ENCODE data around the gene HES5.
A peak's percentile ranks its signal among the peaks of the same experiment; 100 is the strongest.
"Not testable (repeated sequence)": the region's sequence is repeated elsewhere in the genome, so short reads cannot be mapped to it uniquely, and the experiment has no call there.

HES5 gene, protein sequence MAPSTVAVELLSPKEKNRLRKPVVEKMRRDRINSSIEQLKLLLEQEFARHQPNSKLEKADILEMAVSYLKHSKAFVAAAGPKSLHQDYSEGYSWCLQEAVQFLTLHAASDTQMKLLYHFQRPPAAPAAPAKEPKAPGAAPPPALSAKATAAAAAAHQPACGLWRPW

DNA sequence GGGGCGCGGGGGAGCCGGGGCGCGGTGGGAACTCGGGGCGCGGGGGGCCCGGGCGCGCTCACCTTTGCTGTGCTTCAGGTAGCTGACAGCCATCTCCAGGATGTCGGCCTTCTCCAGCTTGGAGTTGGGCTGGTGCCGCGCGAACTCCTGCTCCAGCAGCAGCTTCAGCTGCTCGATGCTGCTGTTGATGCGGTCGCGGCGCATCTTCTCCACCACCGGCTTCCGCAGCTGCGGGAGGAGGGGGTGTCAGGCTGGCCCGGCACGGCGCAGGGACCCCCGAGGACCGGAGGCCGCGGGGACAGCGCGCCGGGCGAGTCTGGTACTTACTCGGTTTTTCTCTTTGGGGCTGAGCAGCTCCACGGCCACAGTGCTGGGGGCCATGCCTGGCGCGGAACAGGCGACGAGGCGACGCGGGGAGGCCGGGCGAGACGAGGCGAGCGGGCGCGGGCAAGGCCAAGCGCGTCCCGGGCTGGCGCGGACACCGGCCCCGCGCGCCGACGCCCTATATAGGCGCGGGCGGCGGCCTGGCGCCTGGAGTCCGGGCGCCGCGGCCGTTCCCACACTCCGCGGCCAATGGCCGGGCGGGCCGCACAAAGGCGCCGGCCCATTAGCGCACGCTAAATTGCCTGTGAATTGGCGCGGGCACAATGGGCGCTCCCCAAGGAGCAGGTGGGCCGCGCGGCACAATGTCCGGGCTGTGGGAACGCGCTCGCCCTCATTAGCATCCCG, at the start of gene HES5:
TSS of gene HES5 (minus strand) at position 480 of the 729 bp plus-strand sequence. CDS start at position 381, 99 bp downstream.
- no peak for FAIRE-seq
- DNase-seq (ENCODE audit: extremely low spot score, insufficient read length, low read depth) = no peak

DNA sequence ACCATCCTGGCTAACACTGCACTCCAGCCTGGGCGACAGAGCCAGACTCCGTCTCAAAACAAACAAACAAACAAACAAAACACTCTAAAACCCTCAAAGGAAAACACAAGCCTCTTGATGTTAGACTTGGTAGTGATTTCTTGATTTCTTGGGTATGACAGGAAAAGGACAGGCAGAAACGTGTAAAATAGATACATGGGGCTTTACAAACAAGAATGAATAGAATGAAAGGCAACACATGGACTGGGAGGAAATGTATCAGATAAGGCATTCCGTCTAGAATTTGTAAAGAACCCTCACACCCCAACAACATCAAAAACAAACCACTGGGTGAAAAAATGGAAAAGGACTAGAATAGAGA, 48.7 kb upstream of the HES5 start:
- DNase-seq (ENCODE audit: extremely low spot score, insufficient read length, low read depth) (no peak), FAIRE-seq (no peak)

DNA sequence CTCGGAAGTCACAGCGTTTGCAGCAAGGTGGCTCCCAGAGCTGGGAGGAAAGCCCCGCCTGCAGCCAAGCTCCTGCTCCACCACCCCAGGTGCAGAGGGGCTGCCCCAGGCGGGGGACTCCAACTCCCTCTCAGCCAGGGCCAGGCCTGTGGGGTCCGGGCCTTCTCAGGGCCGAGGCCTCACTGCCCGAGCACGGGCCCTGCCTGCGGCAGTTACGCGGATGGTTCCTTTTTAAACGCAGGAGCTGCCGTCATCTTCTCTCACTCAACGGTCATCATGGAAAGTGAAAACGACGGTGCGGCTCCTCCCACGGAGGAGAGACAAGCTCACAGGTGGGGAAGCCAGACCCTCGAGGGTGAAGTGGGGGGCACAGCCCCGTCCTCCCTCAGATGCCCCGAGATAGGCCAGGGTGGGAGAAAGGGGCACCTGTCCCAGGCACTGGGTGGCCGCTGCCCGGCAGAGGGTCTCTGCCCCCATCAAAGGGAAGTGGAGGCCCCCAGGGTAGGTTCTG, 47.6 kb upstream of the HES5 start:
- FAIRE-seq; DNase-seq (ENCODE audit: extremely low spot score, insufficient read length, low read depth): not testable (repeated sequence)

DNA sequence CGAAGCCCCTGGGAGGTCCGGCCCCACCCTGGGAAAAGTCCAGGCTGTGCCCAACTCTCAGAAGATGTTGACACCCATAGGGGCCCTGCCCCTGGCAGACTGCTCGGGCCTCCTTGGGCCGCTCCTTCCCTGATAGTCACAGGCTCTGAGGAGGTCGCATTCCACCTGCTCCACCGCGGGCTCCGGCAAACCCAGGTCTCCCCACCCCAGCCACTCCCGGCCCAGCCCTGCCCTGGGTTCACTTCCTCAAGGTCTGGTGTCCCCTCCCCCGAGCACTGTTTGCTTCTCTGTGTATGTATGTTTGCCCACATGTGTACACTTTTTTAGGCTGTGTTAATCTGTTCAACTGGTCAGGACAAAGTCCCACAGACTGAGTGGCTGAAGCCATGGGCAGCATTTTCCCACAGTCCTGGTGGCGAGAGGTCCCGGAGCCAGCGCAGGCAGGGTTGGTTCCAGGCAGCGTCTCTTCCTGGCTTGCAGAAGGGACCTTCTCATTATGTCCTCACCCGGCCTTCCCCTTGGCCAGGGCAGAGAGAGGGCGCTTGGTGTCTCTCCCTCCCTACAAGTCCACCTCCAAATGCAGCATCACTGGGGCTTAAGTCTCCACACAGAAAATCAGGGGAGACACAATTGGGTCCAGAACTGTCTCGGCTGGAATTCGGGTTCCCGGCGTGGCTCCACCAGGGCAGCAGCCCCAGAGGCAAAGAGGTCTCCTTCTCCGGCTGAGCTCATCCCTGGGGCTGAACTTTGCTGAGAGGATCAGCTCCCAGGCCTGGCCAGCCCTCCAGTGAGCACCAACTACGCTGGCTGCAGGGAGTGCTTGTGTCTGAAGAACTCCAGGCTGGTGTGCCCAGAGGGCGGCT, 46.0 kb upstream of the HES5 start:
- FAIRE-seq = peak; percentile 39
- DNase-seq (ENCODE audit: extremely low spot score, insufficient read length, low read depth) = no peak

DNA sequence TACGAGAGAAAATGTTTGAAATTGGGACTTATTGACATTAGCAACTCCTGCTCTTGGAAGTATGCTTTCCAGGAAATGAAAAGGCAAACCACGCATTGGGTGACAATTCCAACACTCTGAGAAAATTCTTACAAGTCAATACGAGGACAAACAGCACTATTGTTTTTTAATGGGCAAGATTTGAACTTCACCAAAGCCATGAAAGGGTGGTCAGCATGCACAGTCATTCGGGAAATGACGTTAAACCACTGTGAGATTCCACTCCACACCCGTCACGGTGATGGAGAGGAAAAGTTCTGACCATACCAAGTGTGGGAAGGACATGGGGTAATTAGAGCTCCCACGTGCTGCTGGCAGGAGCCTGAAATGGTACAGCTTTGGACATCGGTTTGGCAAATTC, 44.3 kb upstream of the HES5 start:
- DNase-seq (ENCODE audit: extremely low spot score, insufficient read length, low read depth) (no peak), FAIRE-seq (no peak)

DNA sequence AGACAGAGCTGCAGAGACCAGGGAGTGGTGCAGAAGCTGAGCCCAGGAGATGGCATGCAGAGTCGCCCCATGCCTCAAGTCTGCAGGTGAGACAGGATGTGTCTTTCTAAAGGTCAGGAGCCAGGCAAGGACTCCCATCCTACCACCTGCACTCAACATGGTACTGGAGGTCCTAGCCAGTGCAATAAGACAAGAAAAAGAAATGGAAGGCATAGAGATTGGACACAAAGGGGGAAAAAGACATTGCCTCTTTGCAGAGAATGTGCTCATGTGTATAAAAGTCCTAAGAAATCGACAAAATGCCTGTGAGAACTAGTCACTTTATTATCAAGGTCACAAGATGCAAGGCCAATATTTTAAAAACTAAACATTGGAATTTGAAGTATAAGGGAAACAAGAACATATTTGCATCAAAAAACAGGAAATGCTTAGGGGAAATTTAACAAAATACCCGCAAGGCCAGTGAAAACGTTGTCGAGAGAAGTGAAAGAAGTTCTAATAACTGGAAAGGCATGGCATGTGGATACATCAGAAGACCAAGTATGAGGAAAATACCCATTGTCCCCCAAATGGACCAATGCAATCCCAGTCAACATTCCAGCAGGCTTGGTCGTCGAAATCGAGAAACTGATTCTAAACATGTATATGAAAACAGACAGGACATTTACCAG, 43.3 kb upstream of the HES5 start:
- FAIRE-seq = peak; percentile 31

DNA sequence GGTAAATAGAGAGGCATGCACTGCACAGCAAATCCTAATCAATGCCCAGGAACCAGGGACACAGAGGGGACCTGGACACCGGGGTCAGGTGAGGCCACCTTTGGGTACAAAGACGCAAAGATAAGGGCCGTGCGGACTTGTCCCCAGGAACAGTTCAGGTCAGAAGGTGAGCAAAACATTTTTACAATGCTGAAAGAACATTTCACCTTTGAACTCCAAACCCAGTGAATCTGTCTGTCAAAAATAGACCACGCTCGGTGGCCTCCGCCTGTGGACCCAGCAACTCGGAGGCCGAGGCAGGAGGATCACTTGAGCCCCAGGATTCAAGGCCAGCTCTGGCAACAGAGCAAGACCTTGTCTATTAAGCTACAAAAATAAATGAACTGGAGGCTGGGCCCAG, 41.3 kb upstream of the HES5 start:
- DNase-seq (ENCODE audit: extremely low spot score, insufficient read length, low read depth) (no peak), FAIRE-seq (no peak)

More for the DNA sequence above, 43.3 kb upstream of the HES5 start:
- no peak for DNase-seq (ENCODE audit: extremely low spot score, insufficient read length, low read depth)

DNA sequence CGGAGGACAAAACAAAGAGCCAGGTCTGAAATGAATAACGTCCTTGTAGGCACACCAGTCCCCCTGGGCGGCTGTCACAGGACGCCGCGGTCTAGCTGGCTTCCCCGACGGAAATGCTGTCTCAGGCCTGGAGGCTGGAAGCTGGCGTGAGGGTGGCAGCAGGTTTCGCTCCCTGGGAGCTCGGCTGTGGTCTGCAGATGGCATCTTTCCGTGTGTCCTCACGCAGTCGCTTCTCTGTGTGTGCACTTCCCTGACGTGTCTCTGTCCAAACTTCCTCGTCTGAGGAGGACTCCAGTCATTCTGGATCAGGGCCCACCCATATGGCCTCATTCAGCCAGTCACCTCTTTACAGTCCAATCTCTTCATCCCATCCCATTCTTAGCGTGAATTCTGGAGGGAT, 40.3 kb upstream of the HES5 start:
- FAIRE-seq (no peak), DNase-seq (ENCODE audit: extremely low spot score, insufficient read length, low read depth) (no peak)

DNA sequence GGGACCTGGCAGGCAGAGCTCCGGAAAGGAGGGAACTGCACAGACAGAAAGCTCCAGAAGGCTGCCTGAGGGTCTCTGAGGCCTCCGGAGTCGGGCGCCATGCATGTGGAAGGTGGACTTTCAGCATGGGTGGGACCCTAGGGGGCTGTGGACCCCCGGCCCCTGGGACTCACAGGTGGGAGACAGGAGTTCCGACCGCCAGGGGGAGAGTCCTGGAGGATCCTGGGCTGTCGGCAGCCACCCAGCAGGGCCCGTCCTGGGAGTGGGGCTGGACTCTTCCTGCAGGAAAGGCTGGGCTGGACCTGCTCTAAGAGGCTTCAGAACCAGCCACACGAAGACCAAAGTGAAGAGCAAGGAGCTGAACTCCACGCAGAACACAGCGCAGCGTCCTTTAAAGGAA, 39.6 kb upstream of the HES5 start:
- DNase-seq (ENCODE audit: extremely low spot score, insufficient read length, low read depth); FAIRE-seq: not testable (repeated sequence)

DNA sequence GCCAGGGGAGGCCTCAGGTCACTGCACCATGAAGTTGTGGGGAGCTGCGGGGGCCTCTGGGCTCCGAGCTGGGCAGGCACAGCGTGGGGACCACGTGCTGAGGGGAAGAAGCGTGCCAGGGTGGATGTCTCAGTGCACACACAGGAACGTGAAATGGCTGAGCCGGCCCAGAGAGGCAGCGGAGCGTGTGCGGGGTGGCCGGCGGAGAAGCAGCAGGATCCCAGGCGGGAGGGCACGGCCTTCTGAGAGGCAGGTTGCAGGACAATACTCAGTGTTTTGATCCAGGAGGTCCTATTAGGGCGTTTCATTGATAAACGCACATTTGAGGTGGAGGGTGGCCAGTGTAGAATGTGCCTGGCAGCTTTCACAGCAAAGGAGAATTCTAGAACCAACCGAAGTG, 39.0 kb upstream of the HES5 start:
- FAIRE-seq = no peak
- no peak for DNase-seq (ENCODE audit: extremely low spot score, insufficient read length, low read depth)

DNA sequence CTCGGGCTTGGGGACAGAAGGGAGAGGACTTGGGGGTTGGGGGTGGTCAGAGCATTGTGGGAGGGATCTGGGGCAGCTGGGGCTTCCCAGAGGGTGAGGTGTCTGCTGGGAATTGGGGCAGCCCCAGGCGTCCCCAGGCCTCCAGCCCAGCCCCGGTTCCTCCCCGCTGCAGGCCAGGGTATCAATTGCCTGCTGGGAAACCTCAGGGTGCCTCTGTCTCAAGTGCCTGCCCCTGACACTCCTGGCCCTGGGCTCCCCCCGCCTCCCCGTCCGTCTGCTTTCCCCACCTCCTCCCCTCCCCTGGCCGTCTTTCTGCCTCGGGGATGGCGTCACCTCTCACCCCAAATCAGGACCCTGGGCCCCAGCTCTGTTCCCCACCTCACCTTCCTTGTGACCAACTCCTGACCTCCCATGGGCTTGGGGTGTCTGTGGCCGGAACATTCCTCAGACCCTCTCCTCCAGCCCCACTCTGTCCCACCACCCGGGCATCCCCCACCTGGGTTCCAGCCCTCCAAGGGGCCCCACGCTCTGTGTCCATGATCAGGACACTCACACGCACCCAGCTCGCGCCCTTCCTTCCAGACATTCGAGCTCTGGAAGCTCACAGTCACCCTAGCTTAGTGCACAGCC, 38.2 kb upstream of the HES5 start:
- DNase-seq (ENCODE audit: extremely low spot score, insufficient read length, low read depth) = not testable (repeated sequence)
- peak; percentile 88 for FAIRE-seq

DNA sequence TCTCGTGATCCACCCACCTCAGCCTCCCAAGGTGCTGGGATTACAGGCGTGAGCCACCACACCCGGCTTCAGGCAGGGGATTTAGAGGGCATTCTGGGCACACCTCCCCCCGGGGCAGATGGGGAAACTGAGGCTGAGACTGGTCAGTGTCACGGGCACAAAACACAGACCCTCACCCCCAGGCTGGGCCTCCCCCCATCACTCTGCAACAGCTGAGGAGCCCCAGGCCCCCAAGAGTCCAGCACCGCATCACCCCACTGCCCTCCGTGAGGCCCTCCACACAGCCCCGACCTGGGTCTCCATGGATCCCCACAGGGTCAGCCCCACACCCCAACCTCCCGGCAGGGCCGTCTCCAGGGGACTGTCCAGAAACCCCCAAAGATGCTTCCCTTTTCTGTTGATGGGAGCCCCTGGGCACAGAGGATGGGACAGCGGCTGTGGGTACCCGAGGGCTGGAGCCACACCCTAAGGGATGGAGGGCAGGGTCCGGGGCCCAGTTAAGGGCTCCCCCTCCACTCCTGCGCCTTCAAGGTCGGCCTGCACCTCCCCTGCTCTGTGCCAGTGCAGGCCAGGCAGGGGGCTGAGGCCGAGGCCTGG, 37.1 kb upstream of the HES5 start:
- no peak for FAIRE-seq
- DNase-seq (ENCODE audit: extremely low spot score, insufficient read length, low read depth) = no peak

DNA sequence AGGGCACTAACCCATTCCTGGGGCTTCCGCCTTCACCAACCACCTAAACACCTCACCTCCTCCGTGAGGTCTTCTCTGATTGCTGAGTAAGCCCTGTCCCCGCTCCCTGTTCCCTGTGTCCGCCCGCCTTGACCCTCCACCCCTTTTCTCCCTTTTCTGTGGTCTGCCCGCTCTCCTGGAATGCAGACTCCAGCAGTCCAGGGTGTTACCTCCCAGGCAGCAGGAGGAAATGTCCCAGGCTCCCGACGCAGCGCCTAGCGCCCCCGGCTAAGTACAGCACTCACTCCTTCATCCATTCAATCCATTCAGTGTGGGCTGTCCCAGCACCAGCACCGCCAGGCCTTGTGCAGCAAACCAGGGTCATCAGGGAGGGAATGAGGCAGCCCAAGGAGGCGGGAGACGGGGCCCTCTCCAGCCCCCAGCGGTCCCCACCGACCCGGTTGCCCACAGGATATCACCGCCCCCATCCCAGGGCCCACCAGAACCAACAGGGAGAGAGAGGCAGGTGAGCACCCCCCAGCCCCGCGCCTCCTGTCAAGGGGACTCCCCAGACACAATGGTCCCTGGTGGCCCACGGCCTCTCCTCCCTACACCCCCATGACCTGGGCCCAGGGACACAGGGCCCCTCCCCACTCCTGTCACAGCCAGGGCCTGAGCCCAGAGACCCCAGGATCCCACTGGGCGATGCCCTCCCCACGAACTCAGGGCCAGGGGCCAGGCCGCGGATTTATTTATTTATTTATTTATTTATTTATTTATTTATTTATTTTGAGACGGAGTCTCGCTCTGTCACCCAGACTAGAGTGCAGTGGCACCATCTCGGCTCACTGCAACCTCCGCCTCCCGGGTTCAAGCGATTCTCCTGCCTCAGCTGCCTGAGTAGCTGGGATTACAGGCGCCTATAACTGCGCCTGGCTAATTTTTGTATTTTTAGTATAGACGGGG, 36.3 kb upstream of the HES5 start:
- FAIRE-seq (no peak), DNase-seq (ENCODE audit: extremely low spot score, insufficient read length, low read depth) (no peak)

DNA sequence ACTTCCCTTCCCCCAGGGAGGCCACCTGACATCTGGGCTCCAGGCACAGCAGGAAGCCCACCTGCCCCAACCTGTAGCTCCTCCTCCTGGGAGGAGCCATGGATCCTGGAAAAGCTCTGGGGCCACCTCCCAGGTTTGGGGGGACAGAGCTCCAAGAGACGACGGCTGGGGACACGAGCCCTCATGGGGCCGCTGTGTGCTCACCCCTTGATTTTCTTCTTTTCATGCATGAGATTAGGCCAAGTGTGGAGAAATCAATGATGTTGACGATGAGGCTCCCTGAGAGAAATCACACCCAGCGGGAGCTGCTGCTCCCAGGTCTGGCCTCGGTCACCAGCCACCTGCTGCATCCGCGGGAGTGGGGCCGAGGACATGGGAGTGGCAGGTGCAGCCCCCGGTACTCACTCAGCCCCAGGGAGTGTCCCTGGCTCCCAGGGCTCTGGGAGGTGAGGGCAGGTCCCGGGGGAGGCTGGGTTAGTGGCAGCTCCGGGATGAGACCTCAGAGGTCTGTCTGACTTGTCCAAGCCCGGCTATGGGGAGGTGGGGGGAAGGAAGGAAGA, 34.8 kb upstream of the HES5 start:
- DNase-seq (ENCODE audit: extremely low spot score, insufficient read length, low read depth) (no peak), FAIRE-seq (no peak)

DNA sequence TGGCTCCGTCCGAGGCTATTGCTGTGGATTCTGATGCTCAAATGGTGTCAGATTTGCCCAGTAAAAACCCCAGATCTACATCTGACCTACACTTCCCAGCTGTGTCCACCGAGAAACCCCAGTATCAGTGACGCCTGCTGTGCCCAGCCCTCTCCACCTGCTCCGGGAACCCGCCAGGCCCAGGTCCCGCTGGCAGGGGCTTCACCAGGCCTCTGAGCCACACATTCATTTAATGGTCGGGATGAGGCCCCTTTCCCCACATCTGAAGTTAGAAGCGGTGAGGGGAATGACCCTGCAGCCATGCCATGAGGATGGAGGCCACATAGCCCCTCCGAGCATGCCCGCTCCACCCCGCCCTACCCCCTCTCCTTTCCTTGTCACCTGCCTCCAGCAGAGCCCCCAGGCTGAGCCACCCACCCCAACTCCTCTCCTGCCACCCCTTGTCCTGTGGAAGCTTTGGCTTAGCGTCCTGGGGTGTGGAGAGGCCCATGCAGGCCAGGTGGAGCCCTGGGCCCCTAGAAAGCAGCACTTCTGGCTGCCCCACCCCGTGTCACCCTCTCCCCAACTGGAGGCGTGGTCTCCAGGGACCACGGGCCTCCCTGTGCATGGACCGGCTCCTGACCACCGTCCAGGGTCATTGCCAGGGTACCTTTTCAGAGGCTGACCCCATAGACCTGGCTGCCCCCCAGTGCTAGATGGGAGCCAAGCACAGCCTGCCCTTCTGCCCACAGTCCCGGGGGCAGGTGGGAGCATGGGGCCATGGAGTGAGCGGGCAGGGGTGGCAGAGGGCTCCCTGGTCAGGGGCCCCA, 34.1 kb upstream of the HES5 start:
- FAIRE-seq (no peak), DNase-seq (ENCODE audit: extremely low spot score, insufficient read length, low read depth) (no peak)

DNA sequence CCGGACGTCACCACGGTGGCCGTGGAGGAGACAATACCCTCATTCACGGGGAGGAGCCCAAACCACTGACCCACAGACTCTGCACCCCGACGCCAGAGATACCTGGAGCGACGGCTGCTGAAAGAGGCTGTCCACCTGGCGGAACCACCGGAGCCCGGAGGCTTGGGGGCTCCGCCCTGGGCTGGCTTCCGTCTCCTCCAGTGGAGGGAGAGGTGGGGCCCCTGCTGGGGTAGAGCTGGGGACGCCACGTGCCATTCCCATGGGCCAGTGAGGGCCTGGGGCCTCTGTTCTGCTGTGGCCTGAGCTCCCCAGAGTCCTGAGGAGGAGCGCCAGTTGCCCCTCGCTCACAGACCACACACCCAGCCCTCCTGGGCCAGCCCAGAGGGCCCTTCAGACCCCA, 33.1 kb upstream of the HES5 start:
- no peak for DNase-seq (ENCODE audit: extremely low spot score, insufficient read length, low read depth)
- no peak for FAIRE-seq
